GM18909 (cell line): Measurements from ENCODE around the gene EWSR1.
"Not testable (repeated sequence)": the region's sequence is repeated elsewhere in the genome, so short reads cannot be mapped to it uniquely, and the experiment has no call there.

Experiments
- ATAC-seq: cut with Tn5 transposase; IDR thresholded peaks from one replicate; pipeline ENCODE4 v1.9.1; 2021; ENCODE audit warnings: mild to moderate bottlenecking; ENCODE audit not compliant: unreplicated experiment, poor library complexity

EWSR1 gene

GRCh38 chr22:29267858-29268510, at the start of gene EWSR1, which contains the start of gene RHBDD3:
EWSR1 (plus strand) TSS chr22:29268268; CDS start chr22:29268337, 69 bp downstream.
RHBDD3 (minus strand) TSS chr22:29267981; CDS start chr22:29265626, 2,355 bp downstream.
- ATAC-seq = peak; percentile 82

GRCh38 chr22:29218758-29219408, 49.2 kb upstream of the EWSR1 start:
- no peak for ATAC-seq

GRCh38 chr22:29219409-29219782, 48.7 kb upstream of the EWSR1 start:
- not testable (repeated sequence) for ATAC-seq

GRCh38 chr22:29219881-29220670, 48.0 kb upstream of the EWSR1 start:
- no peak for ATAC-seq

- no peak for ATAC-seq
Measured at GRCh38 chr22:29224121-29224858, 43.8 kb upstream of the EWSR1 start.

GRCh38 chr22:29224859-29225410, 43.1 kb upstream of the EWSR1 start:
- no peak for ATAC-seq

GRCh38 chr22:29225422-29226090, 42.5 kb upstream of the EWSR1 start:
- ATAC-seq = no peak

- no peak for ATAC-seq
Measured at GRCh38 chr22:29226351-29226981, 41.6 kb upstream of the EWSR1 start.

GRCh38 chr22:29230972-29231875, 36.8 kb upstream of the EWSR1 start:
- no peak for ATAC-seq

- no peak for ATAC-seq
Measured at GRCh38 chr22:29231971-29232959, 35.8 kb upstream of the EWSR1 start.

- no peak for ATAC-seq
Measured at GRCh38 chr22:29233277-29233877, 34.7 kb upstream of the EWSR1 start.

- not testable (repeated sequence) for ATAC-seq
Measured at GRCh38 chr22:29240481-29240880, 27.6 kb upstream of the EWSR1 start.

GRCh38 chr22:29243874-29244446, 24.1 kb upstream of the EWSR1 start:
- no peak for ATAC-seq

- ATAC-seq = no peak
Measured at GRCh38 chr22:29244785-29245625, 23.1 kb upstream of the EWSR1 start.

- ATAC-seq = no peak
Measured at GRCh38 chr22:29245626-29246385, 22.3 kb upstream of the EWSR1 start.
